Activated CD4-positive, CD25-positive, alpha-beta regulatory T cell treated with anti-CD3 and anti-CD28 coated beads, Interleukin-2, amount 50 U/mL, for 24 hours (primary cell): Measurements from ENCODE around the gene MMEL1.

Experiments used
- ATAC-seq, 2 donors: fragments of 150-1000 bp; cut with Tn5 transposase; one replicate each; pipeline ENCODE4 v1.10.0; 2021; ENCODE audit warnings: mild to moderate bottlenecking in 1 of 2, moderate library complexity in 1 of 2

The MMEL1 gene

DNA sequence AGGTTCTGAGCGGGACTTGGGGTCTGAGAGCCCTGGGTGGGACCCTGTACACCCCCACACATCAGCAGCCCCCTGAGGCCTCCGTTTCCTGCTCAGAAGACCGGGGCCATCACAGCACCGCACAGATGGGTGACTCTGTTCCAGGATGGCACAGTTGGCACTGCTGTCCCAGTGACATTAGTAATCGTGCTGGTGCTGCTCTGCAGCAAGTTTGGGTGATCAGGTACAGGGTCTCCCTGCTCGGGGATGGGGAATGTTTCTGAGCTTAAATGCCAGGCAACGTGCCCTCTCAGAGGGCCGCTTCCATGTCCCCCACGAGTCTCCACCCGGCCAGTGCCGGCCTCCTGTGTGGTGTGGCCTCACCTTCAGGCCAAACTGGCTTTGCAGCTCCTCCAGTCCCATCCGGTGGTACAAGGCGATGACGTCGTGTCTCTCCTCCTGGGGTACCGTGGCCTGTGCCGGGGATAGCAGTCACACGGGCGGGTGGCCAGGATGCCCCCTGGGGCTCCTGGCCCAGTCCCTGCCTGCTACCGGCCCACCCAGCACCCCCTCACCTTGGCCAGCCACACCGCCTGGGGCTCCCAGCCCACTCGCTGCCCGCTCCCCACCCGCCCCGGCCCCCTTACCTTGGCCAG, 29.2 kb downstream of the MMEL1 start:
- ATAC-seq = no peak

DNA sequence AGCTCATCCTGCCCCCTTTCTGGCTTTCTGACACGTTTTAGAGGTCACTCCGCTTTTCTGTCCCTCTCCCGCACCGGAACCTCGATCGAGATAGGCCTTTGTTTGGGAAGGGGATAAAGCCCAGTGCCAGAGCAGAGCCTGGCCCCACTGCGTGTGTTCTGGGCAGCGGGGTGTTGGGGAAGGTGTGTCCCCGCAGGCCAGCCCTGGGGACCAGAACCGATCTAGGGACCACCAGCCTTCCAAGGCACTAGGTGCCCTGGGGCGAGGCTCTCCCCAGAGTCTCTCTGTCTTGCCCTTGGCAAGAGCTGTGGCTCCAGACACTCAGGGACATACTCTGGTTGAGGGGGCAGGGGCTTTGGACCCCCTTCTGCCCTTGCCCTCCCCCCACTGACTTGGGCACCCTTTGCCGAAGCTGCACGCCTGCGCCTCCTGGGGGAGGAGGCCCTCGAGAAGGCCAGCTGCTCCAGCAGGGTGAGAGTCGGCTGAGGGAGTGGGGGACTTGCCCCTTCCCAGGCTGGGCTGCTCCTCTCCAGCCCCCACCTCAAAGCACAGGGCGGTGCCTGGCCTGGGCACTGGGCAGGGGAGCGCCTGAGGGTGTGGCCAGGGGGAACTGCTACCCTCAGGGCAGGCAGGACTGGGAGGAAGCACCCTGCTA, 29.8 kb downstream of the MMEL1 start:
- no peak for ATAC-seq

DNA sequence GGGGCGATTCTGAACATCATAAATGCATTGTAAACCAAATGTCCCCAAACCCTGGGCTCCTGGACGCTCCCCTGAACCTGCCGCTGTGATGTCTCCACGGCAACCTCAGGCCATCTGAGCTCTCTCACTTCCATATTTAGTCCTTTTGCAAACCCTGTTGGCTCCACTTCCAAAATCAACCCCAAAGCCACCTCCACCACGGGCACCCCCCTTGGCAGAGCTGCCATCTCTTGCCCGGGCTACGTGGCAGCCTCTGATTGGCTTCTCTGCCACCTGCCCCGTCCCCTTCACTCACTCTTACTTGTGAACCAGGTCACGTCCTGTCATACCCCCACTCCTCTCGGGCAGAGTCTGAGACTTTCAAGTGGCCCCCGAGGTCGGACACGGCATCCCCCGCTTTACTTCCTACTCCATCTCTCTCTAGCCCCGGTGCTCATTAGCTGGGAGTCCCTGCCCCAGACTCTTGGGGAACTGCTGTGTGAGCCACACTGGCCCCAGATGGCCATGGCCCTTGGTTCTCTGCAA, 30.4 kb downstream of the MMEL1 start:
- no peak for ATAC-seq

DNA sequence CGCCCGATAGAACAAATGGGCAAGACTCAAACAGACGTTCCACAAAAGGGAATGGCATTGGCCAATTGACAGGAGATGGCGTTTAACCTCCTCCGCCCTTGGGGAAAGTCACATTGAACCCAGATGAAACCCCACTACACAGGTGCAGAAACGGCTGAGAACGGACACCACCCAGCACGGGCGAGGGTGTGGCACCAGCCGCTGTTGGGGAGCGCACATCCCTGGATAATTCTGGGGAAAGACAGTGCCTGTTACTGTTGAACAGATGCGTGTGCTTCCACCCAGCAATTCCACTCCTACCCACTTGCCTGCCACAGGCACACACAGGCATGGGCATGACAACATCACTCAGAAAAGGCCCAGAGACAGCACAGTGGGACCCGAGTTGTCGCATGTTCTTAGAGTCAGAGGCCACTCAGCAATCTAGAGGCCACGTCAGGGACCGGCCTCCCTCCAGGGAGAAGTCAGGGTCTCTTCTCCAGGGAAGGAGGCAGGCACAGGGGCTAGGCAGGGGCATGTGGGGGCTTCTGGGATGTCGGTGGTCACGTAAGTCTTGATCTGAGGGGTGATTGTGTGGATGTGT, 31.0 kb downstream of the MMEL1 start:
- ATAC-seq = no peak

DNA sequence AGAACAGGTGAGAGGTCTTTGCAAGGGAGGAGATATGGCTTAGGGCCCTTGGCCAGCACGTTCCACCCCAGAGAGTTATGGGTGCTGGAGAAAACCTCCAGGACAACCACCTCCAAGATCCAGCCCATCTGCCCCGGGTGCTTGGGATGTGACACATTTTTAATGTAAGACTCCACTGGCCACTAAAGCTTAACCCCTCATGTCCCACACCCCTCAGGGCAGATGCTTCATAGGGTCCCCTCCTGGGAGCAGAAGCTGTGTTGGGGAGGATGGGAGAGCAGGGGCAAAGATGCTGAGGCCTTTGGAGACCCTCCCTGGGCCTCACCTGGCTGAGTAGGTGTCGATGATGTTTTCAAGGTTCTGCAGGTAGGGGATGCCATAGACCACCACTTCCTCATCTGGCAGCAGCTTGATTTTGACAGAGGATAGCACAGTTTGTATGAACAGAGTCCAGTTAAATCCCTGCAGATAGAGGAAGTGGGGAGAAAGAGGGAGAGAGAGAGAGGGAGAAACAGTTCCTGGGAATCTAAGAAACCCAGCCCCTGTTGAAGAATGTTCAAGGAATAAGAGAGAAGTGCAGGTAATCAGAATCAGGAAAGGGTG, 34.4 kb downstream of the MMEL1 start:
- no peak for ATAC-seq

DNA sequence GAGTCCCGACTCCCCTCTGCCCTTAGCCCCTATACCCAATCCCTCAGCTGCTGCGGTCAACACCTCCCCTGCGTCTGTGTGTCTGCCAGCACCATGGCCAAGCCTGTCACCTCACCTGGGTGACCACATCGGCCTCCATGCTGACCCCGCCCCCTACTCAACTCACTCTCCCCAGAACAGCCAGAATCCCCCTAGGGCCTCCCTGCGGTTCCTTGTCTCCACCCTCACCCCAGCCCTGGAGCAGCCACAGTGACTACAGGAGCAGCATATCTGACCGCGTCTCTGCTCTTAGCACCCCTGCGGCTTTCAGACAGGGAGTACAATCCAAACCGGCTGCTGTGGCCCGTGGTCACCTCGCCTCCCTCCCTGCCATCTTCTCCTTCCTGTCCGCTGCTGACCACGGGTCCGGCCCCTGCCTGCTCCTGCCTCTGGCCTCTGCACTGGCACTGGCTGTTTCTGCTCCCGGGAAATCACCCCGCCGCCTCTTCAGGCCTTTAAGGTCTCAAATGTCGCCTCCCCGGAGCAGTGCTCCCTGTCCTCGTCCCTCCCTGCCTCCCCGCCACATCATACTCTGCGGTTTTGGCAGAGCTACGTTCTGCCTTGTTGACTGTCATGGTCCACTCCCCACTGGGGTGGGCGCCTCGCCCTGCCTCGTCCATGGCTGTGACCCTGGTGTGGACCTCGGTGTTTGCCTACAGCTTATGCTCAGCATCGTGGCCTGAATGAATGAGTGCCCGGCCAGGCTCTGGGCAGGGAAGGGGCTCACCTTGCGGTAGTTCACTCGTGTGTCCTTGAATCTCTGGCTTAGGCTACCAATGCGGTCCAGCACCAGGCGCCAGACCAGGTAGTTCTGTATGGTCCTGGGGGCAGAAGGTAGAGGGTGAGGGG, 35.1 kb downstream of the MMEL1 start:
- ATAC-seq = no peak

DNA sequence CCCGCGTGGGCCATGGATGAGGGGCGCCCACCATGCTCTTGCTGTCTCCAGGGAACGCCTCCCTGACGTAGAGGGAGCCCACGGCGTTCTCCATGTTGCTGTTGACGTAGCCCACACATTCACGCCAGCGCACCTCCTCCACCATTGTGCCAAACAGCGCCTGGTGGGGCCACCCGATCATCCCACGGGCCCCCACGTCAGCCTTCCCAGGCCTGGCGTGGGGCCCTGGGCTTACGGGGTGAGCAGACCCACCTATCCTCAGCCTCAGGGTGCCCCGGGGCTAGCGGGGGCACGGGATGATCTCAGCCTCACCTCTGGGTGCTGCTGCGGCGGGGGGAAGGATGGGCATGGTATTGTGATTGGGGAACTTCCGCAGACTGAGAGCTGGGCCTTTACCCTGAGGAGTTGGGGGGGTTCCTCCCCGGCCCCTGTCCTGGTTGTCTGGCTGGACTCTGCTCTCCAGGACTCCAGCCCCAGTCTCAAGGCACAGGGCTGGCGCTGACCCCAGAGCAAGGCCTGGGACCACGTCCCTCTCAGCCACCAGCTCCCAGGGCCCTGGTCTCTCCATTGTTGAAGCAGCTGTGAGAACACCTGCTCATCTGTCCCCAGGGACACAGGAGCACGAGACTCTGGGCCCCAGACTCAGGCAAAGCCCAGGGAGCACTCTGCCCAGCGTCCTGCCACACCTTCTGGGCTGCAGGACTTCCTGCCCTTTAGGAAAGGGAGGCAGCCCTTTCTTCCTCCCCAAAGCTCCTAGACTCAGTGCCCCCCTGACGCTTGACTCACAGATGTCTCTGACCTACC, 36.1 kb downstream of the MMEL1 start:
- no peak for ATAC-seq

DNA sequence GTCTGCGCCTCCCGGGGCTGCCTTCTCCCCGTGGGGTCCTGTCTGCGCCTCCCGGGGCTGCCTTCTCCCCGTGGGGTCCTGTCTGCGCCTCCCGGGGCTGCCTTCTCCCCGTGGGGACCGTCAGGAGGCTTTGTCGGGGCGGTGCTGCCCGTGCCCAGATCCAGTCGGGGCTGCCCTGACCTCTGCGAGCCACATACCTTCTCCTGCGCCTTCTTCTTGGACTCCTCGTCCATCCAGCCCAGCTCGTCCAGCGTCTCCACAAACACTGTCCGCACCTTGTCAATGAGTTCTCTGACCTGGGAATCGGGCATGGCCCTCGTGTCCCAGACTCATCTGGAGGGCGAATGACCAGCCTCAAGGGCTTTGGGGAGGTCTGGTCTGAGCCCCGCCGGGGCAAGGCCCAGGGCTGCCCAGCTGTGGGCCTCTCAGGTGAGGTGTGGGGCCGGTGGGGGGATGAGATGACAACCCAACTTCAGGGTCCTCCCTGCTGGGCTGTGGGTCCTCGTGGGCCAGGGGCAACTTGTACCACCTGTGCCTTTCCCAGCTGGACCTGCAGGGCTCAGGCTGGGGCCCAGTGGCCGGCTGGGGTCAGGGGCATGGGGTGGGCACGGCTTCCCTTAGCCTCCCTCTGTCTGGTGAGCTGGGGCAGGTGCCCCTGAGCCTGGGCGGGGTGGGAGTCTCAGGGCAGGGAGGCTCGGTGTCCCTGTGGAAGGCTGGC, 36.8 kb downstream of the MMEL1 start:
- no peak for ATAC-seq

DNA sequence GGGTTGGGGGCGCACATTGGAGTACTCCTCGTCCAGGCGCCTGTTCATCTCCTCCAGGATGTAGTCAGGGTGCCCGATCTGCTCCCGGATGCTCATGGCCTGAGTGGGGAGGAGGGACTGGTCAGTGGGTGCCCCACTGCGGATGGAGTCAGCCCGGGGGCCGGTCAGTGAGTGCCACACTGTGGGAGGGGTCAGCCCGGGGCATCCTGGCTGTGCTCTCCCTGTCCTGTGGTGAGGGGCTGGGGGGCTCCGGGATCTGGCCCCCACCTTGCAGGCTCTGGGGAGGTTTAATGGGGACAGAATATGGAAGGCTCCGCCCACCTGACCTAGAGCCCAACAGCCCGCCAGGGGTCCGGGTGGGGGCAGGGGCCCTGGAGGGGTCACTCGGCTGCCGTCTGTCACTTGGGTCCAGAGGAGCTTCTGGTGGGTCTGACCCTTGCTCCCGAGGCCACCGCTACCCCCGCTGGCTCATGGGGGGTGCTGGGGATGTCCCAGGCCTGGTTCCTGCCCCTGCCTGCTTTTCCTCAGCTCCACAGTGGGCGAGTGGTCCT, 37.5 kb downstream of the MMEL1 start:
- ATAC-seq = no peak

DNA sequence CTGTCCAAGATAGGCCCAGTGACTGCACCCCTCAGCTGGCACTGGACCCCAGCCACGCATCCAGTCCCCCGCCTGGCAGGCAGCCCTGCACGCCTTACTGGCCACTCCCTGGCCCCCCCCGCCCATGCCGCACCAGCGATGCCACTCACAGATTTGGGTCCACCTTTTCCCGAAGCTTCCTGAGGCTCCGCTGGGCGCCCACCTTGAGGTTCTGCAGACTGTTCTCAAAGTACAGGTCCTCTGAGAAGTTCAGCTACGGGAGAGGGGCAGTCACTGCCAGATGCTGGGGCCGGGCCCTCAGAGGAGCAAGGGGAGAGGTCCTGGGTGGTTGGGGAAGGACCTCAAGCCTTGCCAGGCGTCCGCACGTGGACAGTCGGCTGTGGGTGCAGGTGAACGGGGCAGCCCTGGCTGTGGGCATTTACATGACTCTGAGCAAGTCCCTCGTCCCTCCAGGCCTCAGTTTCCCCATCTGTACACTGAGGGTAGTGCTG, 38.1 kb downstream of the MMEL1 start:
- ATAC-seq = no peak

DNA sequence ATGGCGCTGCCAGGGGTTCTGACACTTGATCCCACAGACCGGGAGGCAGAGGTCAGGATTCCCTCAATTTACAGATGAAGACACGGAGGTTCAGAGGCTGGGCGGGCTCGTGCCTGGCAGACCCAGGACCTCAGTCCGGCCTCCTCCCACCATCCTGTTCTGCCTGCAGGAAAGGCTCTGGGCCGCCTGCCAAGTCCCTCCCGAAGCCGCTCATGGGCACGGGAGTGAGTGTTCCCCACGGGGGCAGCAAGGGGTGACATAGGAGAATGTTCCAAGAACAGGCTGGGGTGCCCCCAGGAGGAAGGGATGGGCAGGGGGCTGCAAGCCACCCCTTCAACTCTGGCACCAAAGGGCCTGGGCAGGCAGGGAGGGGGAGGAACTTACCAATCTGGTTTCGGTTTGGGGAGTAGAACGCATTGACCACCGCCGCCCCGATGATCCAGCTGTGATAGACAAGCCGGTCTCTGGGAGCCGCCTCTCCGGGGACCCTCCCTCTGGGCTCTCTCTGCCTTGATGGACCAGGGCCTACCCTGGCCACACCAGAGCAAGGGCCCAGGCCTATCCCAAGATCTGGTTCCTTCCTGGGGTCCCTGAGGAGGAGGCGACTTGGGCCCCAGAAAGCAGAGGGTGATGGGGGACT, 38.7 kb downstream of the MMEL1 start:
- ATAC-seq = no peak

DNA sequence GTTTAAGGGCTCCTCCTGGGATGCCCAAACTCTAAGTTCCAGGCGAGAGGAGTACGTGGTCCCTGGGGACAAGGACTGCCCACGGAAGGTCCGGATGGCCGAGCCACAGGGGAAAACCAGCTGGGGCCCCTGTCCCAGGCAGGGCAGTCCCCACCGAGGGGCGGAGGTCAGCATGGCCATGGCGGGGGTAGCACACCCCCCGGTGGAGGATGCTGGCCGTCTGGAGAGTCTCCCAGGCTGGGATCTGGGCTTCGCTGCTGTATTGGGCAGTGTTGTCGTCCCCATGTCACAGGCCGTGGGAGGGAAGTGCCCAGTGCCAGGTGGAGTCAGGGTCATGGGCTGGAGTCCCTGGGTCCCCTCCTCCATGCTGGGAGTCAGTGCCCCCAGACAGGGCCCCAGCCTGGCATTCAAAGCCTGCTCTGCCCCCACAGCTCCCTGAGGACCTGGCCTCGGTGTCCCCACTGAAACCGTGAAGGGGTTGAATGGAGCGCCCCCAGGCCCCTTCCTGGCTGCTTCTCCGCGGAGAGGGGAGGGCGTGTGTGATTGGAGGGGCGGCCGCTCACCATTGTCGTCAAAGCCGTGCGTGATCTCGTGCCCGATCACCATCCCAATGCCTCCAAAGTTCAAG, 39.5 kb downstream of the MMEL1 start:
- no peak for ATAC-seq

DNA sequence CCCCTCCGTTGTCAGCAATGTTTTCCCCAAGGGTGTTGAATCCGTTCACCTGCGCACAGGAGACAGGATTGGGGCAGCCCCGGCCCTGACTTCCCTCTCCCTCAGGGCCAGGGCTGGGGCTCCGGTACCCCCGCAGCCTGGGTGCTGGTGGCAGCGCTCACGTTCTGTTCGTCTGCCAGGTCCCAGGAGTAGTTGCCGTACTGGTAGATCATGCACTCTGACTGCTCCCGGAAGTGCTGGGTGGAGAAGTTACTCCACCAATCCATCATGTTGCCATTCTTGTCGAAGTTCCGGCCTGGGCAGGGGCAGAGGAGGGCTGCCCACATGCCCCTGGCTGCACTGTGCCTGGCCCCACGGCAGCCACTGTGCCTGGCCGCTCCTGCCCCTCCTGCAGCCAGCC, 40.1 kb downstream of the MMEL1 start:
- peak in 1 of 2 donors; percentile 27 for ATAC-seq

DNA sequence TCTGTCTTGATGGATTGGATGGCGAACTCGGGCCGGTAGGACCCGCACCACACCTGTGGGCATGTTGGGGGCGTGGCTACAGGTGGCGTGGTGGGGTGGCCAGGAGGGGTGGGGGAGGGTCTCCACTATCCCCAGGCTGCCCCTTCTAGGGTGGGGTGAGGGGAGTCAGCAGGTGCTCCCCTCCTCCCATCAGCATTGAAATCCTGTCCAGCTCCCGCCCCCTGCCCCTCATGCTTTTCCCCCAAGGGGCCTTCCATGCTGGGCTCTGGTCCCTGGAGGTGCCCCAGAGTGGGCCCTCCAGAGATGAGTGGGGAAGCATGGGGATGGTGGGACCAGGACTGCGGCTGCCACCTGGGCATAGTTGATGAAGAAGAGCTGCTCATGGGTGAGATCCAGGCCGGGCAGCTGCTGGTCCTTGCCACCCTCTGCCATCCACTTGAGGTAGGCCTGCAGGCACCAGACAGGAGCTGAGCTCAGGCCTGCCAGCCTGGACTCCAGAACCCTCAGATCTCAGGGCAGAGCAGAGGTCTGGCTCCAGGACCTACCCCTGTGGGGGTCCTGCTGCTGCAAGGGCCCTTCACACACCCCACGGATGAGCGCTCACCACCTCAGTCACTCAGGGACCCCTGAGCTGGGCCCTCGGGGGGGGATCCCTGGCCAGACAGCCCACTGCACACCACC, 41.1 kb downstream of the MMEL1 start:
- no peak for ATAC-seq

DNA sequence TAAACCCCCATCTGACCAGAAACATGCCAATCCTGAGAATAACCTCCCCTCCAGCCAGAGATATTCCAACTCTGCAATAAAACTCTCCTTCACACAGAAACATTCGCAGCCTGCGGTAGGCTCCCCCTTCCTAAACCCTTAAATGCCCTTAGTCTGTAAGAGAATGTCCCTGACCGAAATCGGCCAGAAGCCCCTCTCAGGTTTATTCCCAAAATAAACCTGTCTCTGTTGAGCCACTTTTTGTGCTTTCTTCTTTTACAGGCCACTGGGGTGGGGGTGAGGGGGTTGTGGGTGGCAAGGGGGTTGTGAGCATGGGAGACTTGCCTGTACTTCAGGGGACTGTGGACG, 41.6 kb downstream of the MMEL1 start:
- ATAC-seq = no peak

DNA sequence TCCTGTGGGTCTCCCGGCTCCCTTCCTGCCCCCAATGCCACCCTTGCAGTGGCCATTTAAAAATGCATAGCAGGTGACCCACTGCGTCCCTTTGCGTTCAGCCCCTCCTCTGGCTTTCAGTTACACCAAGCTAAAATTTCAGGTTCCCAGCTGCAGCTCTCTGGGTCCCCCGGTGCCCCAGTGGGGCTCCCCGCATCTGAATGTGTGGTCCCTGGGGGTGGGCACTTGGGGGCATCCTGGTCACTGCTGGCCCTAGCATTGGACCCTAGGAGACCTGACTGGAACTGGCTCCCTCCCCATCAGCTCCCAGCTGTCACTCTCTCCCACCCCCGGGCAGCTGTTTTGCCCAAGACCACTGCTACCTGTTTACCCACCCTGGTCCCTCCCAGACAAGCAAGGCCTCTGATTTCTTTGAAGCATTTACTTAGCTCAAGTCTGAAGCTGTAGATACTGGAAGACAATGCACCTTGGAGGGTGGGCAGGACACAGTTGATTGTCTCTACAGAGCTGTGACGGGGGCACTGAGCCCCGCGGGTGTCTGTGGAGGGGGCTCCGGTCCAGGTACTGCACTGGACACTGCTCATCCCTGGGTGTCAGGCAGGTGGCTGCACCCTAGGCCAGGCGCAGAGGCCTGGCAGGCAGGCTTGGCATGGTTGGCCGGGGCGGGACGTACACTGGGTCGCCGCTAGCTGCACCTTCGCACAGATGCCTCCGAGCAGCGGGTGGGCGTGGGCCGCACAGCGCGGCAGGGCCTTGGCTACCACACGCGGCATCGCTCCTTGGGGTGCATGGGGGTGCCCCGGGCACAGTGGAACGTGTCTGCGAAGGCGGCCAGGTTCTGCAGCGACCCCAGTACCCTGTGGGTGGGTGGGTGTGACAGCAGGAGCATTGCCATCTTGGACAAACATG, 42.3 kb downstream of the MMEL1 start:
- ATAC-seq = no peak

DNA sequence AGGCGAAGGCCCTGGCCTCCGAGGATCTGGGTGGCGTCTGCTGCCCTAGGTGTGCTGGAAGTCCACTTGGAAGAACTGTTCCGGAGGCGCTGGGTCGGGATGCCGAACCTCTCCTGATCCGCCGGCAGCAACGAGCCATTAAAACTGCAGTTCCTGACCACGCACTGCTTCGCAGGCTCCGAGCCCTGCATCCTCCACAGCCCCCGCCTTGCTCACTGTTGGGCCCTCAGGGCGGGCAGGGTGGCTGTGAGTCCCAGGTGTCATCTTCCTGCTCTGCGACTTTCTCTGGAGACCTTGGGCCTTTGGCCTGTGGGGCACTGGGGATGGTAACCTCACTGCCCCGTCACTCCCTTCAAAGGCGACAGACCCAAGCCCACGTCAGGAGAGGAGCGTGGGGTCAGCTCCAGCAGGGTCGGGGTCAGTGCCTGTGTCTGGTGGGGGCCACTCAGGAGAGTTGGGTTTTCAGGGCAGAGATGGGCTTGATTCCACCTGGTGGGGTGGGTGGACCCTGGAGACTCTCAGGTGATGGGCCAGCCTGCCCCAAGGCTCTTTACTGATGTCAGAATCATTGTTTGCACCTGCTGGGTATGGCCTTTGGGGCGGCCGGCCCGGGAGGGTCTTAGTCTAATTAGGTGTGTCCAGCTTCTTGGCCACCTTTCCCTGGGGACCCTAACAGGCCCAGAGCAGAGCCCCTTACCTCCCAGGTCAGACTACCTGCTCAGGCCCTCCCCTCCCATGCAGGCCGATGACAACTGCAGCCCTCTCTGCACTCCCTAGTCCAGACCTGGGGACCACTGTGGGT, 43.2 kb downstream of the MMEL1 start:
- ATAC-seq = no peak
